CD4-positive, alpha-beta T cell (primary cell): ENCODE data around the gene SLC25A29. TPM values are rescaled to one million over a fixed set of nuclear protein-coding genes. Genes with fewer than 3 reads are reported as not detected.

Experiments used
- ATAC-seq: fragments of 200-7000 bp; cut with Tn5 transposase; one replicate; pipeline ENCODE4 v1.10.0; 2022; ENCODE audit warnings: mild to moderate bottlenecking; ENCODE audit not compliant: poor library complexity
- CTCF ChIA-PET: fragments of 350-600 bp; sonication (Branson Sonifier 250); formaldehyde crosslinking; loops from one replicate; lab custom pipeline; 2021; ENCODE audit warnings: antibody characterized with exemption, inconsistent platforms; lab: Charles Lee
- POLR2A ChIA-PET: fragments of 350-600 bp; sonication (Branson Sonifier 250); formaldehyde crosslinking; loops from one replicate; lab custom pipeline; 2021; ENCODE audit warnings: antibody characterized with exemption, inconsistent platforms; lab: Charles Lee
- DNase-seq, 14 experiments: peaks; one replicate each; pipeline ENCODE4 v3.0.0-alpha.2; 2013 to 2020; ENCODE audit warnings: mixed read lengths in 2 of 14
- H3K27ac ChIP-seq, 2 donors: one replicate each; pipeline versions ENCODE4 v1.5.1 to v1.7.0; 2013; ENCODE audit warnings: low read length in 2 of 2, low read depth in 1 of 2, mild to moderate bottlenecking in 1 of 2
- H3K27me3 ChIP-seq, 2 experiments: 1 replicate in 1 of 2; 2 replicates in 1 of 2; pipeline versions ENCODE4 v1.6.1 to v1.7.0; 2013; ENCODE audit warnings: low read length in 2 of 2, control low read depth in 1 of 2, mild to moderate bottlenecking in 1 of 2, moderate library complexity in 1 of 2; ENCODE audit not compliant: insufficient read depth in 2 of 2, control insufficient read depth in 1 of 2
- H3K36me3 ChIP-seq: one replicate; pipeline ENCODE4 v1.6.1; 2013; ENCODE audit warnings: low read length, control low read depth; ENCODE audit not compliant: insufficient read depth
- H3K4me1 ChIP-seq: one replicate; pipeline ENCODE4 v1.6.1; 2013; ENCODE audit warnings: low read length, control low read depth; ENCODE audit not compliant: insufficient read depth
- H3K4me3 ChIP-seq: one replicate; pipeline ENCODE4 v1.5.1; 2013; ENCODE audit warnings: mild to moderate bottlenecking, low read length, moderate library complexity
- H3K9me3 ChIP-seq, 2 experiments: 1 replicate in 1 of 2; 2 replicates in 1 of 2; pipeline versions ENCODE4 v1.6.1 to v1.7.0; 2013; ENCODE audit warnings: low read length in 2 of 2, mild to moderate bottlenecking in 2 of 2, control low read depth in 1 of 2, moderate library complexity in 1 of 2; ENCODE audit not compliant: control insufficient read depth in 1 of 2, insufficient read depth in 1 of 2
- H3K27ac Mint-ChIP-seq: one replicate; pipeline ENCODE4 v1.8.0; 2020; ENCODE audit warnings: mixed read lengths
- H3K27me3 Mint-ChIP-seq: one replicate; pipeline ENCODE4 v1.8.0; 2021; ENCODE audit warnings: mixed read lengths
- H3K36me3 Mint-ChIP-seq: one replicate; pipeline ENCODE4 v1.8.0; 2021; ENCODE audit warnings: low read depth, mixed read lengths
- H3K4me1 Mint-ChIP-seq: one replicate; pipeline ENCODE4 v1.8.0; 2021; ENCODE audit warnings: low read depth, mixed read lengths
- H3K4me3 Mint-ChIP-seq: one replicate; pipeline ENCODE4 v1.8.0; 2020; ENCODE audit warnings: mild to moderate bottlenecking, mixed read lengths
- H3K9me3 Mint-ChIP-seq: one replicate; pipeline ENCODE4 v1.8.0; 2020; ENCODE audit warnings: mixed read lengths
- intact Hi-C, 2 experiments: fragments of 100-400 bp; cut with DNase I in 1 of 2; cut with micrococcal nuclease in 1 of 2; formaldehyde crosslinking; loops; one replicate each; pipeline versions ENCODE4 v1.15.1 to v1.9.0; 2023 to 2025; cut with DNase I, micrococcal nuclease
- polyA plus RNA-seq, 2 donors: library from polyadenylated mRNA; unstranded; fragments of 120-200 nt; gene quantifications; one replicate each; pipeline ENCODE4 v1.2.1, GENCODE V29; 2013
- total RNA-seq, 174 experiments: library from RNA in 2 of 174; stranded (reverse) in 2 of 174; gene quantifications; one replicate each; pipeline ENCODE4 v1.2.3 and lab custom pipeline; 2021 to 2026
- TF ChIP-seq, protein P1 (sequence below): fragments of 200-600 bp; IDR thresholded peaks from one replicate; pipeline ENCODE4 v1.8.0; 2022; ENCODE audit warnings: antibody characterized with exemption, mild to moderate bottlenecking

Gene SLC25A29, protein sequence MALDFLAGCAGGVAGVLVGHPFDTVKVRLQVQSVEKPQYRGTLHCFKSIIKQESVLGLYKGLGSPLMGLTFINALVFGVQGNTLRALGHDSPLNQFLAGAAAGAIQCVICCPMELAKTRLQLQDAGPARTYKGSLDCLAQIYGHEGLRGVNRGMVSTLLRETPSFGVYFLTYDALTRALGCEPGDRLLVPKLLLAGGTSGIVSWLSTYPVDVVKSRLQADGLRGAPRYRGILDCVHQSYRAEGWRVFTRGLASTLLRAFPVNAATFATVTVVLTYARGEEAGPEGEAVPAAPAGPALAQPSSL
- total RNA-seq (1 to 10 TPM; 2.5 TPM), total RNA-seq (lab: John Stamatoyannopoulos, UW) (1.4 to 32.9 (median 6.0) reads per million in 172 experiments)
- 3.1 TPM for polyA plus RNA-seq (2013, experiment 1 of 2)
- polyA plus RNA-seq (2013, experiment 2 of 2) = 12.6 TPM

DNA sequence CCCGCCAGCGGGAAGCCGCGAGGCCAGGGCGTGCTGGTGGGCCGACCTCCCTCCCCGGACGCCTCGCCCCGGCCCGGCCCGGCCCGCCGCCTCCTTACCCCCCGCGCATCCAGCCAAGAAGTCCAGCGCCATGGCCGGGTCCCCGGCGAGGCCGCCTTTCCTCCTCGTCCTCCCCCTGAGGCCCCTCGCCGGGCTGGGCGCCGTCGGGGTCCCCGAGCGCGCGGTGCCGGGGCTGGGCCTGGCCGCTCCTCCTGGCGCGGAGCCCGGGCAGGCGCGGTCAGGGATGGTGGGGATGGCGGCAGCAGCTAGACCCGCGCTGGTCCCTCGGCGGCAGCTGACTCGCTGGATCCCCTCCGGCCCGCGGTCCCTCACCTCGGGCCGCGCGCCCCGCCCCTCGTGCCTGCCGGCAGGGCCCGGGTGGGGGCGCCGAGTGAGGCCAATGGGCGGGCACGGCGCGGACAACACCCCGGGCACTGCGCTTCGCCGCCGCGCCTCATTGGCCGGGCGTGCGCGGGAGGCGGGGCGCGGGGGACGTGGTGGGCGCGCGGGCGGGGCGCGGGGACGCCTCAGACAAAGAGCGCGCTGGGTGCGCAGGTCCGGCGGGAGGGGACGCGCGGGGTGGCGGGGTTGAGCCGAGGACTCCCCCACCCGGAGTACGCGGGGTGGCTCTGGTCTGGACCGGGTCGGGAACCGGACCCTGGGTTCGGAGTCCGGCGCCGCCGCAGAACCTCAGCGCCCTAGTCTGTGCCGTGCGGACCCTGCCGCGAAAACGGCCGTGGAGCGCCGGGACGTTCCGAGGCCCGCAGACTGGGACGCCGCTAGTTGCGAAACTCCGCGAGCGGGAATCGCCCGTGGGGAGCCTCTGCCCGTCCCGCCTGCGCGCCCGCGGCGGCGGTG, at the start of gene SLC25A29:
Gene SLC25A29, minus strand, starts transcription at position 344 of the 897 bp plus-strand sequence. Its CDS starts 212 bp downstream, at position 132.
- DNase-seq (peak; percentile 25 to 84 (median 68)), ATAC-seq (peak; percentile 76)
- no peaks in the 10 kb centered on the region for H3K9me3 ChIP-seq
- ChIA-PET CTCF (interaction anchor here (1.7 kb wide), 1 partner anchor 21 kb away, joined by 8 read pairs; no protein-coding TSS in a partner anchor), POLR2A (no interaction called here)
- no peaks in the 10 kb centered on the region for H3K36me3 ChIP-seq
- peaks cover 29% of the 10 kb centered on the region for H3K4me1 ChIP-seq
- peaks cover 4 to 6% of the 10 kb centered on the region in 2 experiments for H3K27me3 ChIP-seq
- Mint-ChIP-seq H3K27ac (no peak within 1 kb of the TSS), H3K27me3 (peaks cover 10% of the 10 kb centered on the region), H3K4me1 (peaks cover 9% of the 10 kb centered on the region), H3K36me3 (no peaks in the 10 kb centered on the region), H3K9me3 (no peaks in the 10 kb centered on the region), H3K4me3 (peak within 1 kb of the TSS; percentile 93)
- TF ChIP-seq, protein P1, sequence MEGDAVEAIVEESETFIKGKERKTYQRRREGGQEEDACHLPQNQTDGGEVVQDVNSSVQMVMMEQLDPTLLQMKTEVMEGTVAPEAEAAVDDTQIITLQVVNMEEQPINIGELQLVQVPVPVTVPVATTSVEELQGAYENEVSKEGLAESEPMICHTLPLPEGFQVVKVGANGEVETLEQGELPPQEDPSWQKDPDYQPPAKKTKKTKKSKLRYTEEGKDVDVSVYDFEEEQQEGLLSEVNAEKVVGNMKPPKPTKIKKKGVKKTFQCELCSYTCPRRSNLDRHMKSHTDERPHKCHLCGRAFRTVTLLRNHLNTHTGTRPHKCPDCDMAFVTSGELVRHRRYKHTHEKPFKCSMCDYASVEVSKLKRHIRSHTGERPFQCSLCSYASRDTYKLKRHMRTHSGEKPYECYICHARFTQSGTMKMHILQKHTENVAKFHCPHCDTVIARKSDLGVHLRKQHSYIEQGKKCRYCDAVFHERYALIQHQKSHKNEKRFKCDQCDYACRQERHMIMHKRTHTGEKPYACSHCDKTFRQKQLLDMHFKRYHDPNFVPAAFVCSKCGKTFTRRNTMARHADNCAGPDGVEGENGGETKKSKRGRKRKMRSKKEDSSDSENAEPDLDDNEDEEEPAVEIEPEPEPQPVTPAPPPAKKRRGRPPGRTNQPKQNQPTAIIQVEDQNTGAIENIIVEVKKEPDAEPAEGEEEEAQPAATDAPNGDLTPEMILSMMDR = no peak
- intact Hi-C loops = loop anchor here in 1 of 2 experiments (5.0 kb wide), 1 partner anchor 66 kb away; no protein-coding TSS in a partner anchor
- H3K4me3 ChIP-seq = peak within 1 kb of the TSS; percentile 57
- H3K27ac ChIP-seq = no peak within 1 kb of the TSS

DNA sequence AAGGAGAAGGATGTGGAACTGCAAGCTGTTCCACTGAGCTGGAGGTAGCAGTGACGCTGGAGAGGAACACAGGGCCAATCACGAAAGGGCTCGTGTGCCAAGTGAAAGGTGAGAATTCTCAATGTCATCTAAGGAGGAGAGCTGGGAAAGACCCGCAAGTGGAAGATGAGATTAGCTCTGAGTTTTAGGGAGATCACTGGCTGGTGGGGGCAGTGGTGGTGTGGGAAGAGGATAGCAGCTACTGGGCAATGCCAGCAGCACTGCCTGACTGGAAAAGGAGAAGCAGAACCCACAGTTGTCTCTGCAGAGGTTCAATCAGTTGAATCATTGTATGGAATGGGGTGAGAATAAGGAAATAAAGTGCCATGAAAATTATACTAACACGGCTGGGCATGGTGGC, 44.7 kb upstream of the SLC25A29 start:
- Histone ChIP-seq H3K4me1 (no peaks in the 10 kb centered on the region), H3K9me3 (no peaks in the 10 kb centered on the region), H3K36me3 (peaks cover 59% of the 10 kb centered on the region), H3K27me3 (no peaks in the 10 kb centered on the region), H3K27ac (no peak overlapping the region), H3K4me3 (no peak overlapping the region)
- ChIA-PET CTCF (no interaction called here), POLR2A (interaction anchor here (0.6 kb wide), 1 partner anchor 68 kb away, joined by 3 read pairs; no protein-coding TSS in a partner anchor)
- no peaks in the 10 kb centered on the region for H3K9me3 Mint-ChIP-seq
- ATAC-seq = no peak
- H3K27ac Mint-ChIP-seq = no peak overlapping the region
- no peak overlapping the region for H3K4me3 Mint-ChIP-seq
- intact Hi-C loops = no loop called here
- no peaks in the 10 kb centered on the region for H3K27me3 Mint-ChIP-seq
- no peak for DNase-seq
- TF ChIP-seq, protein P1 = no peak
- peaks cover 70% of the 10 kb centered on the region for H3K36me3 Mint-ChIP-seq
- no peaks in the 10 kb centered on the region for H3K4me1 Mint-ChIP-seq

DNA sequence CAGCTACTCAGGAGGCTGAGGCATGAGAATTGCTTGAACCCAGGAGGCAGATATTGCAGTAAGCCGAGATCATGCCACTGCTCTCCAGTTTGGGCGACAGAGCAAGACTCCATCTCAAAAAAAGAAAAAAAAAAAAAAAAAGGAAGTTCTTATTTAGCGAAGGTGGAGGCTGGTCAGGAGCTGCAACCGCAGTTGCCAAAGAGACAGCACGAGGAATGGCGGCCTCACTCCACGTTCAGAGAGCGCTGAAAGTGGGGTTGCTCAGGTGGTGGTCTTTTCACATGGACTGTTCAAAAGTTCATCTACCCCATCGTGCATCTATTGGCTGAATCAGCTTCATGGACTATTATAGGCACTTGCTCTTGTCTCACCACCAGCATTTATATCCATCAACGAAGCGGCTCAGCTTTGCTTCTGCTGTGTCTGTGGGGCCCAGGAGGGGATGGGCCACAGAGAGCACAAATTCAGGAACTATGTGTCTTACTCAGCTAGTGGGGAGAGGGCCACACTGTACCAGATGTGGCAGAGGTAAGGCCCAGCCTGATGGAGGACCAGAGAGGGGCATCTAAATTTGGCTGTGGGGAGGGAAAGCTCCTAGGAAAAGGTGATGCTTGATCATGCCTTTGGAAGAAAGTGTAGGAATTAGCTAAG, 44.2 kb upstream of the SLC25A29 start:
- Mint-ChIP-seq H3K27ac (no peak overlapping the region), H3K4me3 (no peak overlapping the region), H3K4me1 (no peaks in the 10 kb centered on the region), H3K27me3 (no peaks in the 10 kb centered on the region), H3K9me3 (no peaks in the 10 kb centered on the region), H3K36me3 (peaks cover 67% of the 10 kb centered on the region)
- Histone ChIP-seq H3K36me3 (peaks cover 63% of the 10 kb centered on the region), H3K27ac (no peak overlapping the region), H3K4me1 (no peaks in the 10 kb centered on the region), H3K4me3 (no peak overlapping the region), H3K27me3 (no peaks in the 10 kb centered on the region), H3K9me3 (no peaks in the 10 kb centered on the region)
- no peak for DNase-seq
- ChIA-PET POLR2A (interaction anchor here (0.6 kb wide), 1 partner anchor 69 kb away, joined by 3 read pairs; no protein-coding TSS in a partner anchor), CTCF (no interaction called here)
- TF ChIP-seq, protein P1 = no peak
- intact Hi-C loops = no loop called here
- ATAC-seq = no peak
